ENCODE measurements around the gene NRG2.

GRCh38 chr5:139950436-139950835 is 92.7 kb downstream of the NRG2 start:
- TF ChIP-seq POLR2A (IDR thresholded peaks at IDR 0.05; ENCODE audit: low read depth, low read length) (no peak), BHLHE40 (IDR thresholded peaks at IDR 0.05; ENCODE audit: low read depth, low read length) (no peak), CEBPB (IDR thresholded peaks at IDR 0.05; ENCODE audit: low read depth, low read length) (no peak), RAD21 (IDR thresholded peaks at IDR 0.05; ENCODE audit: low read length) (no peak), MAFK (IDR thresholded peaks at IDR 0.05; ENCODE audit: low read depth, low read length) (no peak), ELK1 (IDR thresholded peaks at IDR 0.05; ENCODE audit: borderline replicate concordance, low read depth, low read length) (no peak)
- TF ChIP-seq, protein P1, sequence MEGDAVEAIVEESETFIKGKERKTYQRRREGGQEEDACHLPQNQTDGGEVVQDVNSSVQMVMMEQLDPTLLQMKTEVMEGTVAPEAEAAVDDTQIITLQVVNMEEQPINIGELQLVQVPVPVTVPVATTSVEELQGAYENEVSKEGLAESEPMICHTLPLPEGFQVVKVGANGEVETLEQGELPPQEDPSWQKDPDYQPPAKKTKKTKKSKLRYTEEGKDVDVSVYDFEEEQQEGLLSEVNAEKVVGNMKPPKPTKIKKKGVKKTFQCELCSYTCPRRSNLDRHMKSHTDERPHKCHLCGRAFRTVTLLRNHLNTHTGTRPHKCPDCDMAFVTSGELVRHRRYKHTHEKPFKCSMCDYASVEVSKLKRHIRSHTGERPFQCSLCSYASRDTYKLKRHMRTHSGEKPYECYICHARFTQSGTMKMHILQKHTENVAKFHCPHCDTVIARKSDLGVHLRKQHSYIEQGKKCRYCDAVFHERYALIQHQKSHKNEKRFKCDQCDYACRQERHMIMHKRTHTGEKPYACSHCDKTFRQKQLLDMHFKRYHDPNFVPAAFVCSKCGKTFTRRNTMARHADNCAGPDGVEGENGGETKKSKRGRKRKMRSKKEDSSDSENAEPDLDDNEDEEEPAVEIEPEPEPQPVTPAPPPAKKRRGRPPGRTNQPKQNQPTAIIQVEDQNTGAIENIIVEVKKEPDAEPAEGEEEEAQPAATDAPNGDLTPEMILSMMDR (conservative IDR thresholded peaks at IDR 0.05; ENCODE audit: low read depth, low read length), result no peak
- TF ChIP-seq, protein P2, sequence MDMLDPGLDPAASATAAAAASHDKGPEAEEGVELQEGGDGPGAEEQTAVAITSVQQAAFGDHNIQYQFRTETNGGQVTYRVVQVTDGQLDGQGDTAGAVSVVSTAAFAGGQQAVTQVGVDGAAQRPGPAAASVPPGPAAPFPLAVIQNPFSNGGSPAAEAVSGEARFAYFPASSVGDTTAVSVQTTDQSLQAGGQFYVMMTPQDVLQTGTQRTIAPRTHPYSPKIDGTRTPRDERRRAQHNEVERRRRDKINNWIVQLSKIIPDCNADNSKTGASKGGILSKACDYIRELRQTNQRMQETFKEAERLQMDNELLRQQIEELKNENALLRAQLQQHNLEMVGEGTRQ (IDR thresholded peaks at IDR 0.05; ENCODE audit: low read depth, low read length), result no peak

Data from IMR-90 (cell line).